Measurements from ENCODE around the gene LRFN5.
"Not testable (repeated sequence)": the region's sequence is repeated elsewhere in the genome, so short reads cannot be mapped to it uniquely, and the experiment has no call there.

The LRFN5 gene

GRCh38 chr14:41606532-41607303, at the start of gene LRFN5:
TSS of gene LRFN5 (plus strand) at chr14:41606876.
- DNase-seq: no peak

- DNase-seq: no peak
Measured at GRCh38 chr14:41558490-41558889, 48.2 kb upstream of the LRFN5 start.

GRCh38 chr14:41566864-41567263, 39.8 kb upstream of the LRFN5 start:
- not testable (repeated sequence) for DNase-seq

DNA sequence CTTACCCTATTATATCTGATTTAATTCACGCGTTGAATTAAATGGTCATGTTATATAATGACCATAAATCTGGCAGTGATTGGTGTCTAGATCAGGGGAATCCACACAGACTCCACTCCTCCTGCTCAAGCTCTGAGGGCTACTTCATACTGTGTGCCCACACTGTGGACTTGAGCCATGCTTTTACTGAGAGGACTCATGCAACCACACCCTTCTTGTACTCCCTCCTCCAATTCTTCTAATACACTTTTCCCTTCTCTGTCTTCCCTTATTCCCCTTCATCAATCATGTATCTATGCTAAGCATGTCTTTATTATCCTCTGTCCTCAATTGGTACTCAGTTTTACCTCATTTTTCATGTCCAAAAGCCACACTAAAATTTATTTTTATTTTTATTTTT, 37.7 kb upstream of the LRFN5 start:
- DNase-seq: no peak

DNA sequence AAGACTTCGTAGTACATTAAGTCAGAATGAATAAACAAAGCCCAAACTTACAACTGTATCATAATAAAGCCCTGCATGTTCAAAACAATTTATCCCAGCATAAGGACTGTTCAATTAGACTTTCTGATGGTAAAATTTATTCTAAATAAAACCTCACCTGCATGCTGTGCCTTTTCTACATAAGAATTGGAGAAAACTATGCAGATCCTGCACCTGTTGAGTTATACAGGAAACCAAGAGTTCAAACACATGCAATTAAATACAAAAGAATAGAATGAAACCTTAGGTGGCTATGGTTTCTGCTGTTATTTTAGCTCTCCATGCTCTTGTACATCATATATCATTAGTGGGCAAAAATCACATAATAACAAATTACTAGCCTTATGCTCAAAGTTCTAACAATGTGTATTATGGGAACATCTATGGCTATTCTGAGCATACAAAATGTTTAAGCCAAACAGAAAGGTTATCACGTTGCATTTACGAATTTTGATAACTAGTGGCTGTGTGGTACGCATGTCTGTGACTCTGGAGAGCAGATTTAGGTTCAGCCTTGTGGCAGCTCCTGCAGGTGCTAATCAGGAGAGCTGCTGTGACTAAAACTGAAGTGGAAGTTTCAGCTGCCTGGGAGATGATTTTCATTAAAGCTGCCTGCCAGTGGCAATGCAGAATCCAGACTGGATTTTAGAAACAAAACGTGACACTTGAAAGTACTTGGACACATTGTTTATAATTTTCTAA, 36.1 kb upstream of the LRFN5 start:
- no peak for DNase-seq

DNA sequence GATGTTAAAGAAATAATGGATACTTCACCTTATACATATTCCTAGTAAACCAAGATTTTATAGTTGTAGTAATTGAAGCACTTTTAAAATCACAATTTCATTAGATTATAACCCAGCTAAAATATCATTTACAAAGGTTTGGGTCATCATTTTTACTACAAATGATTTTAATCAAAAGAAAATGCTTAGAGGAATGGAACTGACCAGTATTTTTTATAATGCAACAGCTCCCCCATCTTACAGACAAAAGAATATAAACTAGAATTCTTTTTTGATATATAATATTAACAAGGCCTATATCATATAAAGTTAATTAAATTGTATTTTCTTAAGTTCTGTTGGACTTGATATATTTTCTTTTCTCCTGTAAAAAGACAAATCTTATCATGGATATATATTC, 20.4 kb upstream of the LRFN5 start:
- no peak for DNase-seq

DNA sequence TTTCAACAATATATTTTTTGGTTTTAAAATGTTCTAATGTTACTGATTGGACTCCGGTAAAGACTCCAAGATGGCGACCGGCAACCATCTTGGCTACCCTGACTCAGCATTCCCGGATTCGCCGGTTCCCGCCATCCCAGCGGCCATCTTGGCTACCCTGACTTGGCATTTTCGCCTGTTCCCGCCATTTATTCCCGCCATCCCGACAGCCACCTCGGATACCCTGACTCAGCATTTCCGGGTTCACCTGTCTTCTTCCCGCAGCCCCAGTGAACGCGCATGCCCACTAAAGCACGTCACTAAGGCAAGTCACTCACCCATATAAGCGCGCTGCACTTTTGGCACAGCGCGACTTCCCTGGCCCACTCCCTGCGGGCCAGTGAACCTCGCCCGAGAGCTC, 9.0 kb upstream of the LRFN5 start:
- no peak for DNase-seq

DNA sequence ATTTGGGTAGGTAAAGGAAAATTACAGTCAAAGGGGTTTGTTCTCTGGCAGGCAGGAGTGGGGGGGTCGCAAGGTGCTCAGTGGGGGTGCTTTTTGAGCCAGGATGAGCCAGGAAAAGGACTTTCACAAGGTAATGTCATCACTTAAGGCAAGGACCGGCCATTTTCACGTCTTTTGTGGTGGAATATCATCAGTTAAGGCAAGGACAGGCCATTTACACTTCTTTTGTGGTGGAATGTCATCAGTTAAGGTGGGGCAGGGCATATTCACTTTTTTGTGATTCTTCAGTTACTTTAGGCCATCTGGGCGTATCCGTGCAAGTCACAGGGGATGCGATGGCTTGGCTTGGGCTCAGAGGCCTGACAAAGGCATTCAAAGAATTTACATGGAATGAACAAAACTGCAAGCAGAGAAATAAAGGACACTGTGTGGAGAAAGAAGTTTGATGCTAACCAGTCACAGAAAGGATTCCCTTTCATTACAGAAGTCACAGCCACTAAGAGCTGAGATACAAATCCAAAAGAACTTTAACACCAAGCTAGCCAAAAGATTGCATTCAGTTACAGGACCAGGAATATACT, 6.8 kb upstream of the LRFN5 start:
- not testable (repeated sequence) for DNase-seq

DNA sequence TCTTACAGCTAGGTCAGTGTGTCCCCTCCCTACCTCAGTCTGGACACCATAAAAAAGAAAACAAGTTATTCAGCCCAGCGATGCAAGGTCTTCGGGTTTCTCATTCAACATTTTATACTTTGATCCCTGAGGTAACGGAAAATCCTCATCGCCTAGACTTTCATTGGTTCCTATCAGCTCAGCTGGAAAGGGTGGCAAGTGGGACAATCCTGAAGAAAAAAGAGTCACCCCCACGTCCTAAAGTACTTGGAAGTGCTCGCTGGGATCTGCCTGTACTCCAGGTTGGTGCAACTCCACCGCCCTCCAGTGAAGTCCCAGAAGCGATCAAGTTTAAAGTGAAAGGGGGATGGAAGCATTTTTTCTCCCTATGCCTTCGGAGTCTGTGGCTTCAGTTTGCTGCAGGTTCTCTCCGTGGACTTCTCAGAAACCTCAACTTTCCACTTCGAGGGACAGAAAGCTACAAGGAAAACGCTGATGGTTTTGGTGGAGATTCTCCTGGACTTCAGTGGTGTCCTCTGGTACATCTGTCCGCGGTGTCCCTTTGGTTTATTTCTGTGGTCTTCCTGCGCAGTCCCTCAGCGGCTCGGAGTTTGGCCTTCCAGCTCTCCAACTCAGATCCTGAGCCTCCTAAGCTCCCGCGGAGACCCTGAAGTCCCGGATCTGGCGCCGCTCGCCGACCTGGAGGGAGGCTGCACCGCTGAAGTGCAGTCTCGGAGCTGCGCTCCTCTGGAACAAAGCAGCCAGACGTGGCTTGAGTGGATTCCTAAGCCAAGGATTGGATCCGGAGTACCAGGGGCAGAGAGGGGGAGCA, 1.8 kb upstream of the LRFN5 start:
- DNase-seq: no peak

- no peak for DNase-seq
Measured at GRCh38 chr14:41605550-41606281, 960 bp upstream of the LRFN5 start.

DNA sequence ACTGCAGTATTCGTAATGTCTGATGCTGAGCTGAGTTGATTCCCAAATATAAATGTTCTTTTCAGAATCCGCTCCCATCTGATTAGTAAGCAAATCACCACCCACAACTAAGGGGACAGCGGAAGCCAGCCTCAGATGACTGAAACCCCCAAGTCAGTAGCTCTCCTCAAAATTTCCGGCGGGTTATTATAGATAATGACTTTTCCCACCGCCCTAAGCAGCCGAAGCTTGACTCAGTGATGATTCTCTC, 469 bp upstream of the LRFN5 start:
- no peak for DNase-seq

- DNase-seq: no peak
Measured at GRCh38 chr14:41607304-41607775, 664 bp downstream of the LRFN5 start.

DNA sequence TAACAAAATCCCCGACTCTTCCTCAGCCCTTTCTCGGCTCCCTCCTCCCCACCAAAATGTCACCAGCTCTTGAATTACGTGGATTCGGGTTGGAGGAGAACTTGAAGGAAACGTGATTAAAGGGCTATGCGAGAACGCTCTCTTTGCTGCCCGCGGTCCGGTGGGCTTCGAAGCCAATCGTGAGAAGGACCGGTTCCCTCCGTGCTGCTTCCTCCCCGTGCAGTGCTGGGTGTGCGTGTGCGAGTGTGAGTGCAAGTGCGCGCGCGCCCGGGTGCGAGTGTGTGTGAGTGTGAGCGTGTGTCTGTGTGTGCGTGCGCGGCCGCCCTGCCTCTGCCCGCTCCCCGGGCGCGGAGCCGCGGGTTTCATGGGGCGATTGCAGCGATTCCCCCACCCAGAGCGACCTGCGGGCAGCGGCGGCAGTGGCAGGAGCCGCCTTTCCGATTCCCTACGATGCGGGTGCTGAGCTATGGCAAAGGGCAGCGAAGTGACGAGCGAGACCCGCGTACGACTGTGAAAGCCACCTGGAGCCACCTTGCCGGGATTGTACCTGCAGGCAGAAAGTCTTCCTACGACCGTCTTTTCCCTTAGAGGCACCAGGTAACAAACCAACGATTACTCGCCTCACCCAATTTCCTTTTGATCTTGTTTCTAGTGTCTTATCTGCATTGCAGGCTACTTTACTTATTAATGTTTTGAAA, 1.4 kb downstream of the LRFN5 start:
- no peak for DNase-seq

GRCh38 chr14:41608681-41609390, 2.2 kb downstream of the LRFN5 start:
- DNase-seq: no peak

- no peak for DNase-seq
Measured at GRCh38 chr14:41609704-41610183, 3.1 kb downstream of the LRFN5 start.

DNA sequence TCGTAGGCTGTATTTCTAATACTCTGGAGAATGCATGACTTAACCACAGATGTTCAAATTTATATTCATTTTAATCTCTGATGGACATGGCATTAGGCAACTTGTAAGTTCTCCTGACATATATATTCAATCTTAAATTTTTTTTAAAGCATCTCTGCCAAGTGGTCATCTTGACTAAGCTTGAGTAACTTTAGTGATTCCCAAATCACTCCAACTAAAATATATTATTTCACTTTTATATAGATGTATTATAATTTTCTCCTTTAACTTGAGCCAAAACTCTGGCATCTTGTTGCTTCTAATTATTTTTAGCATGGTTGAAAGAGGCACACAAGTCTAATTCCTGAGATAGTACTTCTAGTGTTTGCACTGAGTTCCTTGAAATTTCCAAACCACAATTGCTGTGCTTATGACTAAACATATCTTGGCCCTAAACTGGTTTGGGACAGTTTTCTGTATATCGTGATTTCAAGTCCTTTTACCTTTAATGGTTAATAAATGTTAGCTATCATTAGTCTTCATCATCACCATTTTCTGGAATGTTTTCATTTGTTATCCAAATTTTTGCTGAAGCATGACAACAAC, 8.4 kb downstream of the LRFN5 start:
- no peak for DNase-seq

GRCh38 chr14:41623736-41624135, 17.1 kb downstream of the LRFN5 start:
- DNase-seq: no peak

DNA sequence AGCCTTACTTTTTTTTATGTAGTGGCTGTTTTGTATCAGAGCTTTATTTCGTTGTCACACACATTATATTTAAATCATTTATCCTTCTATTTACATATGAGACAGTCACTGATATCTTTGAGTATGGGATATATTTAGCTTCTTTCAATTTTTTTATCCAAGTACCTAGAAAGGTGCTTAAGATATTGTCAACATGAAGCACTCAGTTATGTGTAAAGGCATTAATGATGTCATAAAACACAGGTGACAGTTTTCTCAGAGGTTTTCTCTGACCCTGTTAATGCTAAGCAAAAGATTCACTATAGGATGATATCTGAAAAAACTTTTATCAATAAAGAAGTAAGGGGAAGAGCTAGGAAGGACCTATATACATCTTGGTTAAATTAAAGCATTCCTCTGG, 23.2 kb downstream of the LRFN5 start:
- DNase-seq: no peak

GRCh38 chr14:41634286-41634685, 27.6 kb downstream of the LRFN5 start:
- DNase-seq: no peak

DNA sequence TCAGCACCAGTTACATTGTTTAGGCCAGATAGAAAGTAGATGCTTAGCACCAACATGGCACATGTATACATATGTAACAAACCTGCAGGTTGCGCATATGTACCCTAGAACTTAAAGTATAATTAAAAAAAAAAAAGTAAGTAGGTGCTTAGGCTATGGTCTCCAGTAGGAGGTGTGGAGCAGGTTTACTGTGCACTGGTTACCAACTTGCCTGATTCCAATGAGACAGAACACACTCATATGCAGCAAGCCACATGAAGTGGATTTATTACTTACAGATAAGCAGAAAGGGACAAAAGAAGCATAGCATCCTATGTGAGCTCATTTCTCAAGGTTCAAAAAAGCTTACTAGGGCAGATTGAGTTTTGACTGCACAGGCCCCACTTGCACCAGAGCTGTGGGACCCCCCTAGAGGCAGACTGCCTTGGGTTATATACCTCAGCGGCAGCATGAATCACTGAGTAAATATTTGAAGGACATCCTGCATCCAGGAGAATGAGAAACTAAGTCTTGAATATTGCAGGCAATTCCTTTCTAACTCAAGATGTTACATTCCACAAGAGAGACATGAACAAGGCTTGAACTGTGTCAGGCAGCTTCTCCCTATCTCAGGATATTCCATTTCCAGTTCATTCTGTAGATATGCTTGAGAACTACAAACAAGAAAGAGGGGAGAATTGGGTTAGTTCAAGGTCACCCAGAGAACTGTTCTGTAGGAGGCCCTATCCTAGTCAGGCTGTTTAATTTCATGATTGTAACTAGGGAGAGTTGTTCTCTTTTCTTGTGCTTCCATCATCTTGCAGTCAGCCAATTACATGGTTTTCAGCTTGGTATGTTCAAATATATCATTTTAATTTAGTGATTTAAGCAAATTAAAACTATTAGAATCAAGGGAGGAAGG, 30.1 kb downstream of the LRFN5 start:
- DNase-seq: no peak
